ENCODE results near the gene ZNF598.
A peak's percentile ranks its signal among the peaks of the same experiment; 100 is the strongest.

The ZNF598 gene

GRCh38 chr16:2056077-2056476 lies 46.5 kb upstream of the ZNF598 start:
- TF ChIP-seq, protein P1, sequence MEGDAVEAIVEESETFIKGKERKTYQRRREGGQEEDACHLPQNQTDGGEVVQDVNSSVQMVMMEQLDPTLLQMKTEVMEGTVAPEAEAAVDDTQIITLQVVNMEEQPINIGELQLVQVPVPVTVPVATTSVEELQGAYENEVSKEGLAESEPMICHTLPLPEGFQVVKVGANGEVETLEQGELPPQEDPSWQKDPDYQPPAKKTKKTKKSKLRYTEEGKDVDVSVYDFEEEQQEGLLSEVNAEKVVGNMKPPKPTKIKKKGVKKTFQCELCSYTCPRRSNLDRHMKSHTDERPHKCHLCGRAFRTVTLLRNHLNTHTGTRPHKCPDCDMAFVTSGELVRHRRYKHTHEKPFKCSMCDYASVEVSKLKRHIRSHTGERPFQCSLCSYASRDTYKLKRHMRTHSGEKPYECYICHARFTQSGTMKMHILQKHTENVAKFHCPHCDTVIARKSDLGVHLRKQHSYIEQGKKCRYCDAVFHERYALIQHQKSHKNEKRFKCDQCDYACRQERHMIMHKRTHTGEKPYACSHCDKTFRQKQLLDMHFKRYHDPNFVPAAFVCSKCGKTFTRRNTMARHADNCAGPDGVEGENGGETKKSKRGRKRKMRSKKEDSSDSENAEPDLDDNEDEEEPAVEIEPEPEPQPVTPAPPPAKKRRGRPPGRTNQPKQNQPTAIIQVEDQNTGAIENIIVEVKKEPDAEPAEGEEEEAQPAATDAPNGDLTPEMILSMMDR (IDR thresholded peaks at IDR 0.05) = no peak
- peak overlapping the region; percentile 92 for H3K27ac Mint-ChIP-seq
- H3K4me3 Mint-ChIP-seq = no peak overlapping the region
- H3K4me1 Mint-ChIP-seq = peaks cover 17% of the 10 kb centered on the region
- no peaks in the 10 kb centered on the region for H3K9me3 Mint-ChIP-seq
- no peaks in the 10 kb centered on the region for H3K27me3 Mint-ChIP-seq (ENCODE audit: low read depth, poor library complexity)
- no peak for DNase-seq
- peaks cover 10% of the 10 kb centered on the region for H3K36me3 Mint-ChIP-seq (ENCODE audit: low read depth)

DNA sequence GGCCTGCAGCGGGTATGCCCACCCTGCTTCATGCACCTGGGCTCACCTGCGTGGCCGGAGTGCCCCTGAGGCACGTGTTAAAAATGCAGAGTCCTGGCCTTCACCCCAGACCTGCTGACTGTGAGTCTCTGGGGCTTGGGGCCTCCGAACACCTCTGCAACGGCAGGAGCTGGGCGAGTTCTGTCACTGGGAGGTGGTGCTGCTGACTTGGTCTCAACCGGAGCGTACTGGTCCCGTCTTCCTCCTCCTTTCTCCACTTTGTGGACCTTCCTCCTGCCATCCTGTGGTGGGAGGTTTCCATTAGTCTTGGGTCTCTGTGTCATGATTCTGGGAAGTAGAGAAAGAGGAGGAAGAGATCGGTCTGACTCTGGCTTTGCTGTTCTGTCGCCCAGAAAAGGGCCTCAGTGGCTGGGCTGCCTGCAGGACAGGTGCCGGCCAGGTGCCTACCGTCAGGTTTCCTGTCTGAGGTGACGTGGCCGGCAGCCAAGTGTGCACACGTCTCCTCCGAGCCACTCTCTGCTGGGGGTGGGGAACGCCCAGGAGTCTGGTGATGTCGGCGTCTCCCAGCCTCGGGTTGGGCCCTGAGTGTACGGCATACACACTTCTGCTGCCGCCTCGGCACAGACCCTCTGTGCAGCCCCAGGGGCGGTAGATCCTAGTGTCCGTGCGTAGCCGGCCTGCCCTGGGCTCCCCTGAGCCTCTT lies 45.1 kb upstream of the ZNF598 start:
- H3K27ac Mint-ChIP-seq = no peak overlapping the region
- peaks cover 11% of the 10 kb centered on the region for H3K36me3 Mint-ChIP-seq (ENCODE audit: low read depth)
- TF ChIP-seq, protein P1 (IDR thresholded peaks at IDR 0.05) = no peak
- peaks cover 17% of the 10 kb centered on the region for H3K4me1 Mint-ChIP-seq
- DNase-seq = no peak
- H3K9me3 Mint-ChIP-seq = no peaks in the 10 kb centered on the region
- H3K4me3 Mint-ChIP-seq = no peak overlapping the region
- no peaks in the 10 kb centered on the region for H3K27me3 Mint-ChIP-seq (ENCODE audit: low read depth, poor library complexity)

DNA sequence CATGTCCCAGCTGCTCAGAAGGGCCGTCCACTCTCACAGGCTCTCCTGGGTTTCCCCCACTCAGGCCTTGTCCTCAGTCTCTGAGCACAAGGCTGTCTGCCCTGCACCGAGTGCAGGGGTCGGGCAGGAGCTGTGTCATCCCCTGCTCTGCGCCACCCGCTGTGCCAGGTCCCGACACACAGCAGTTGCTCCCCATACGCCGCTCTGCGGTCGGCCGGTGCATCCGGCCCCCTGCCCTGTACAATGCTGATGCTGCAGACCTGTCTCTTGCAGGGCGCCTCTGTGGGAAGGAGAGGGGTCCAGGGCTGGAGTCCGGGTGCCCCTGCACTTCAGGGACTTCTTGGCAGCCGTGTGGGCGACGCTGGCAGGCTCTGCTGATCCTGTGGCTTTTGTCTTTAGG lies 44.3 kb upstream of the ZNF598 start:
- TF ChIP-seq, protein P1 (IDR thresholded peaks at IDR 0.05) = no peak
- Mint-ChIP-seq H3K36me3 (ENCODE audit: low read depth) (peaks cover 11% of the 10 kb centered on the region), H3K27ac (no peak overlapping the region), H3K9me3 (no peaks in the 10 kb centered on the region), H3K4me3 (no peak overlapping the region), H3K4me1 (peaks cover 20% of the 10 kb centered on the region), H3K27me3 (ENCODE audit: low read depth, poor library complexity) (no peaks in the 10 kb centered on the region)
- DNase-seq = no peak

GRCh38 chr16:2053211-2053610 lies 43.6 kb upstream of the ZNF598 start:
- no peaks in the 10 kb centered on the region for H3K27me3 Mint-ChIP-seq (ENCODE audit: low read depth, poor library complexity)
- H3K9me3 Mint-ChIP-seq = no peaks in the 10 kb centered on the region
- H3K4me1 Mint-ChIP-seq = peaks cover 20% of the 10 kb centered on the region
- no peak overlapping the region for H3K27ac Mint-ChIP-seq
- H3K36me3 Mint-ChIP-seq (ENCODE audit: low read depth) = peaks cover 11% of the 10 kb centered on the region
- DNase-seq = no peak
- H3K4me3 Mint-ChIP-seq = no peak overlapping the region
- TF ChIP-seq, protein P1 (IDR thresholded peaks at IDR 0.05) = no peak

DNA sequence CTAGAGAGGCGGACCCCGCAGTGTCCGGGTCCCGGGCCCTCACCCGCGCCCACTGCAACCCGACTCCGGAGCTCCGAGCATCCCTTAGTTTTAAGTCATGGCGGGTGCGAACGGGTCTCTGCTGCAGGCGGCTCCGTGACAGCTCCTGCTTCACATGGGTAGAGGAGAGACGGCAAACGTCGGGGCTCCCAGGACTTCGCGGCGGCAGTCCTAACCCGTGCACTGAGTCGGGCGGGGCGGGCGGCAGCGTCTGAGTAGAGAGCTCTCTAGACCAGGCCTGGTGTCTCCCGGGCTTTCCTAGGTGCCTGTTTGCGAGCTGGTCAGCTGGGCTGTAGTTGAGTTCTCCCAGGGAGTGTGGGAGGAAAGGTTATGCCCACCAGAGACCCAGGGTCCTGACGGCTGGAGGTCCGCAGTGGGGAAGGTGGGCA lies 38.5 kb upstream of the ZNF598 start:
- peaks cover 15% of the 10 kb centered on the region for H3K36me3 Mint-ChIP-seq (ENCODE audit: low read depth)
- peaks cover 27% of the 10 kb centered on the region for H3K4me1 Mint-ChIP-seq
- TF ChIP-seq, protein P1 (IDR thresholded peaks at IDR 0.05) = no peak
- H3K27ac Mint-ChIP-seq = no peak overlapping the region
- H3K27me3 Mint-ChIP-seq (ENCODE audit: low read depth, poor library complexity) = peaks cover 3% of the 10 kb centered on the region
- no peak for DNase-seq
- H3K4me3 Mint-ChIP-seq = peak overlapping the region; percentile 93
- H3K9me3 Mint-ChIP-seq = no peaks in the 10 kb centered on the region

Data from nephron progenitor cell (in vitro differentiated cells).